Stimulated activated CD4-positive, alpha-beta T cell treated with anti-CD3 and anti-CD28 coated beads, Interleukin-12 subunit alpha, Interleukin-12 subunit beta, amount 100 ng/mL, for 4 hours (primary cell): ENCODE results near the gene RASGRP2.

Experiments used
- DNase-seq: peaks from one replicate; pipeline ENCODE4 v3.0.0-alpha.2; 2020

Gene RASGRP2

GRCh38 chr11:64770120-64770519, 26.2 kb upstream of the RASGRP2 start:
- no peak for DNase-seq

GRCh38 chr11:64769283-64769682, 25.3 kb upstream of the RASGRP2 start:
- no peak for DNase-seq

- DNase-seq, result no peak
Observed at GRCh38 chr11:64768300-64768694, 24.4 kb upstream of the RASGRP2 start.

- DNase-seq, result peak; percentile 77
Observed at GRCh38 chr11:64767344-64768299, 23.7 kb upstream of the RASGRP2 start.

GRCh38 chr11:64766881-64767280, 22.9 kb upstream of the RASGRP2 start:
- DNase-seq, result no peak

- DNase-seq, result no peak
Observed at GRCh38 chr11:64765851-64766665, 22.1 kb upstream of the RASGRP2 start.

- DNase-seq, result no peak
Observed at GRCh38 chr11:64765291-64765850, 21.4 kb upstream of the RASGRP2 start.

GRCh38 chr11:64764753-64765152, 20.8 kb upstream of the RASGRP2 start:
- no peak for DNase-seq

GRCh38 chr11:64764040-64764611, 20.2 kb upstream of the RASGRP2 start:
- no peak for DNase-seq

- DNase-seq, result no peak
Observed at GRCh38 chr11:64763526-64764039, 19.6 kb upstream of the RASGRP2 start.

- DNase-seq, result no peak
Observed at GRCh38 chr11:64762674-64763525, 19.0 kb upstream of the RASGRP2 start.

GRCh38 chr11:64762277-64762673, 18.3 kb upstream of the RASGRP2 start:
- no peak for DNase-seq

- no peak for DNase-seq
Observed at GRCh38 chr11:64760759-64761420, 16.9 kb upstream of the RASGRP2 start.

- DNase-seq, result no peak
Observed at GRCh38 chr11:64759722-64760719, 16.1 kb upstream of the RASGRP2 start, which contains the start of gene PYGM. Gene PYGM (minus strand): TSS chr11:64759974. CDS start chr11:64759898, 76 bp downstream.

- no peak for DNase-seq
Observed at GRCh38 chr11:64759131-64759721, 15.3 kb upstream of the RASGRP2 start.

GRCh38 chr11:64758330-64759079, 14.6 kb upstream of the RASGRP2 start:
- DNase-seq, result no peak

- DNase-seq, result no peak
Observed at GRCh38 chr11:64757549-64758329, 13.8 kb upstream of the RASGRP2 start.
